ENCODE data around the gene SP8.
"Not testable (repeated sequence)": the region's sequence is repeated elsewhere in the genome, so short reads cannot be mapped to it uniquely, and the experiment has no call there.

Gene SP8

GRCh38 chr7:20786779-20787659, at the start of gene SP8:
SP8 (minus strand) TSS chr7:20786886; CDS start chr7:20786798, 88 bp downstream.
- H3K4me3 ChIP-seq (ENCODE audit: low read depth in 1 of 5, low read length in 5 of 5): peak within 1 kb of the TSS; percentile 29 to 72 (median 48)
- H3K36me3 ChIP-seq (ENCODE audit: control insufficient read depth in 5 of 5, insufficient read depth in 5 of 5, low read length in 5 of 5): no peaks in the 10 kb centered on the region
- no peak within 1 kb of the TSS for H3K27ac ChIP-seq (ENCODE audit: low read depth, low read length)
- peaks cover 0 to 39% (median 32%) of the 10 kb centered on the region in 5 donors for H3K4me1 ChIP-seq (ENCODE audit: control insufficient read depth in 5 of 5, insufficient read depth in 5 of 5, low read length in 5 of 5)
- peaks cover 50 to 87% (median 82%) of the 10 kb centered on the region in 5 donors for H3K27me3 ChIP-seq (ENCODE audit: control insufficient read depth in 5 of 5, insufficient read depth in 4 of 5, low read length in 5 of 5)
- H3K9ac ChIP-seq (ENCODE audit: low read length in 5 of 5): no peak within 1 kb of the TSS
- H3K9me3 ChIP-seq (ENCODE audit: control insufficient read depth in 5 of 5, low read length in 5 of 5): peaks cover 0 to 2% (median 0%) of the 10 kb centered on the region in 5 donors

- H3K27ac ChIP-seq (ENCODE audit: low read depth, low read length); H3K4me1 ChIP-seq (ENCODE audit: control insufficient read depth in 5 of 5, insufficient read depth in 5 of 5, low read length in 5 of 5); H3K9ac ChIP-seq (ENCODE audit: low read length in 5 of 5); H3K27me3 ChIP-seq (ENCODE audit: control insufficient read depth in 5 of 5, insufficient read depth in 4 of 5, low read length in 5 of 5); H3K36me3 ChIP-seq (ENCODE audit: control insufficient read depth in 5 of 5, insufficient read depth in 5 of 5, low read length in 5 of 5); H3K4me3 ChIP-seq (ENCODE audit: low read depth in 1 of 5, low read length in 5 of 5); H3K9me3 ChIP-seq (ENCODE audit: control insufficient read depth in 5 of 5, low read length in 5 of 5): not testable (repeated sequence)
These were observed 49.7 kb upstream of the SP8 start for GRCh38 chr7:20836424-20836823.

- H3K9me3 ChIP-seq (ENCODE audit: control insufficient read depth in 5 of 5, low read length in 5 of 5): peaks cover 0 to 2% (median 0%) of the 10 kb centered on the region in 5 donors
- no peak overlapping the region for H3K9ac ChIP-seq (ENCODE audit: low read length in 5 of 5)
- H3K36me3 ChIP-seq (ENCODE audit: control insufficient read depth in 5 of 5, insufficient read depth in 5 of 5, low read length in 5 of 5): no peaks in the 10 kb centered on the region
- H3K4me1 ChIP-seq (ENCODE audit: control insufficient read depth in 5 of 5, insufficient read depth in 5 of 5, low read length in 5 of 5): no peaks in the 10 kb centered on the region
- H3K27me3 ChIP-seq (ENCODE audit: control insufficient read depth in 5 of 5, insufficient read depth in 4 of 5, low read length in 5 of 5): no peaks in the 10 kb centered on the region
- H3K27ac ChIP-seq (ENCODE audit: low read depth, low read length): no peak overlapping the region
- H3K4me3 ChIP-seq (ENCODE audit: low read depth in 1 of 5, low read length in 5 of 5): no peak overlapping the region
These were observed 48.5 kb upstream of the SP8 start for GRCh38 chr7:20835111-20835750.

GRCh38 chr7:20834656-20835055, 48.0 kb upstream of the SP8 start:
- Histone ChIP-seq H3K9ac (ENCODE audit: low read length in 5 of 5) (no peak overlapping the region), H3K36me3 (ENCODE audit: control insufficient read depth in 5 of 5, insufficient read depth in 5 of 5, low read length in 5 of 5) (no peaks in the 10 kb centered on the region), H3K27ac (ENCODE audit: low read depth, low read length) (no peak overlapping the region), H3K9me3 (ENCODE audit: control insufficient read depth in 5 of 5, low read length in 5 of 5) (peaks cover 0 to 2% (median 0%) of the 10 kb centered on the region in 5 donors), H3K4me3 (ENCODE audit: low read depth in 1 of 5, low read length in 5 of 5) (no peak overlapping the region), H3K27me3 (ENCODE audit: control insufficient read depth in 5 of 5, insufficient read depth in 4 of 5, low read length in 5 of 5) (peaks cover 0 to 4% (median 0%) of the 10 kb centered on the region in 5 donors), H3K4me1 (ENCODE audit: control insufficient read depth in 5 of 5, insufficient read depth in 5 of 5, low read length in 5 of 5) (no peaks in the 10 kb centered on the region)

GRCh38 chr7:20831956-20832355, 45.3 kb upstream of the SP8 start:
- peaks cover 0 to 6% (median 0%) of the 10 kb centered on the region in 5 donors for H3K27me3 ChIP-seq (ENCODE audit: control insufficient read depth in 5 of 5, insufficient read depth in 4 of 5, low read length in 5 of 5)
- no peaks in the 10 kb centered on the region for H3K4me1 ChIP-seq (ENCODE audit: control insufficient read depth in 5 of 5, insufficient read depth in 5 of 5, low read length in 5 of 5)
- H3K9me3 ChIP-seq (ENCODE audit: control insufficient read depth in 5 of 5, low read length in 5 of 5): no peaks in the 10 kb centered on the region
- H3K27ac ChIP-seq (ENCODE audit: low read depth, low read length): no peak overlapping the region
- H3K9ac ChIP-seq (ENCODE audit: low read length in 5 of 5): no peak overlapping the region
- no peak overlapping the region for H3K4me3 ChIP-seq (ENCODE audit: low read depth in 1 of 5, low read length in 5 of 5)
- H3K36me3 ChIP-seq (ENCODE audit: control insufficient read depth in 5 of 5, insufficient read depth in 5 of 5, low read length in 5 of 5): no peaks in the 10 kb centered on the region

GRCh38 chr7:20831451-20831850, 44.8 kb upstream of the SP8 start:
- no peaks in the 10 kb centered on the region for H3K4me1 ChIP-seq (ENCODE audit: control insufficient read depth in 5 of 5, insufficient read depth in 5 of 5, low read length in 5 of 5)
- no peaks in the 10 kb centered on the region for H3K9me3 ChIP-seq (ENCODE audit: control insufficient read depth in 5 of 5, low read length in 5 of 5)
- no peak overlapping the region for H3K9ac ChIP-seq (ENCODE audit: low read length in 5 of 5)
- peaks cover 0 to 6% (median 0%) of the 10 kb centered on the region in 5 donors for H3K27me3 ChIP-seq (ENCODE audit: control insufficient read depth in 5 of 5, insufficient read depth in 4 of 5, low read length in 5 of 5)
- H3K4me3 ChIP-seq (ENCODE audit: low read depth in 1 of 5, low read length in 5 of 5): no peak overlapping the region
- no peak overlapping the region for H3K27ac ChIP-seq (ENCODE audit: low read depth, low read length)
- H3K36me3 ChIP-seq (ENCODE audit: control insufficient read depth in 5 of 5, insufficient read depth in 5 of 5, low read length in 5 of 5): no peaks in the 10 kb centered on the region

GRCh38 chr7:20828947-20829346, 42.3 kb upstream of the SP8 start:
- H3K9ac ChIP-seq (ENCODE audit: low read length in 5 of 5): no peak overlapping the region
- no peaks in the 10 kb centered on the region for H3K36me3 ChIP-seq (ENCODE audit: control insufficient read depth in 5 of 5, insufficient read depth in 5 of 5, low read length in 5 of 5)
- H3K27ac ChIP-seq (ENCODE audit: low read depth, low read length): no peak overlapping the region
- no peaks in the 10 kb centered on the region for H3K4me1 ChIP-seq (ENCODE audit: control insufficient read depth in 5 of 5, insufficient read depth in 5 of 5, low read length in 5 of 5)
- peaks cover 0 to 6% (median 0%) of the 10 kb centered on the region in 5 donors for H3K27me3 ChIP-seq (ENCODE audit: control insufficient read depth in 5 of 5, insufficient read depth in 4 of 5, low read length in 5 of 5)
- H3K4me3 ChIP-seq (ENCODE audit: low read depth in 1 of 5, low read length in 5 of 5): no peak overlapping the region
- no peaks in the 10 kb centered on the region for H3K9me3 ChIP-seq (ENCODE audit: control insufficient read depth in 5 of 5, low read length in 5 of 5)

- Histone ChIP-seq H3K36me3 (ENCODE audit: control insufficient read depth in 5 of 5, insufficient read depth in 5 of 5, low read length in 5 of 5) (no peaks in the 10 kb centered on the region), H3K4me1 (ENCODE audit: control insufficient read depth in 5 of 5, insufficient read depth in 5 of 5, low read length in 5 of 5) (no peaks in the 10 kb centered on the region), H3K27ac (ENCODE audit: low read depth, low read length) (no peak overlapping the region), H3K27me3 (ENCODE audit: control insufficient read depth in 5 of 5, insufficient read depth in 4 of 5, low read length in 5 of 5) (peaks cover 0 to 6% (median 0%) of the 10 kb centered on the region in 5 donors), H3K9ac (ENCODE audit: low read length in 5 of 5) (no peak overlapping the region), H3K4me3 (ENCODE audit: low read depth in 1 of 5, low read length in 5 of 5) (no peak overlapping the region), H3K9me3 (ENCODE audit: control insufficient read depth in 5 of 5, low read length in 5 of 5) (no peaks in the 10 kb centered on the region)
These were observed 40.5 kb upstream of the SP8 start for GRCh38 chr7:20827172-20827571.

GRCh38 chr7:20826243-20826642, 39.6 kb upstream of the SP8 start:
- H3K27me3 ChIP-seq (ENCODE audit: control insufficient read depth in 5 of 5, insufficient read depth in 4 of 5, low read length in 5 of 5): peaks cover 0 to 6% (median 0%) of the 10 kb centered on the region in 5 donors
- no peak overlapping the region for H3K4me3 ChIP-seq (ENCODE audit: low read depth in 1 of 5, low read length in 5 of 5)
- H3K4me1 ChIP-seq (ENCODE audit: control insufficient read depth in 5 of 5, insufficient read depth in 5 of 5, low read length in 5 of 5): no peaks in the 10 kb centered on the region
- H3K9me3 ChIP-seq (ENCODE audit: control insufficient read depth in 5 of 5, low read length in 5 of 5): no peaks in the 10 kb centered on the region
- H3K36me3 ChIP-seq (ENCODE audit: control insufficient read depth in 5 of 5, insufficient read depth in 5 of 5, low read length in 5 of 5): no peaks in the 10 kb centered on the region
- no peak overlapping the region for H3K27ac ChIP-seq (ENCODE audit: low read depth, low read length)
- H3K9ac ChIP-seq (ENCODE audit: low read length in 5 of 5): no peak overlapping the region

GRCh38 chr7:20825555-20825954, 38.9 kb upstream of the SP8 start:
- Histone ChIP-seq H3K4me1 (ENCODE audit: control insufficient read depth in 5 of 5, insufficient read depth in 5 of 5, low read length in 5 of 5) (no peaks in the 10 kb centered on the region), H3K9ac (ENCODE audit: low read length in 5 of 5) (no peak overlapping the region), H3K4me3 (ENCODE audit: low read depth in 1 of 5, low read length in 5 of 5) (no peak overlapping the region), H3K9me3 (ENCODE audit: control insufficient read depth in 5 of 5, low read length in 5 of 5) (no peaks in the 10 kb centered on the region), H3K27ac (ENCODE audit: low read depth, low read length) (no peak overlapping the region), H3K27me3 (ENCODE audit: control insufficient read depth in 5 of 5, insufficient read depth in 4 of 5, low read length in 5 of 5) (peaks cover 0 to 6% (median 0%) of the 10 kb centered on the region in 5 donors), H3K36me3 (ENCODE audit: control insufficient read depth in 5 of 5, insufficient read depth in 5 of 5, low read length in 5 of 5) (no peaks in the 10 kb centered on the region)

All from subcutaneous abdominal adipose tissue (tissue), 5 donors.